ENCODE results near the gene RHBDL3. TPM values are rescaled to one million over a fixed set of nuclear protein-coding genes. Genes with fewer than 3 reads are reported as not detected.
A peak's percentile ranks its signal among the peaks of the same experiment; 100 is the strongest.
"Not testable (repeated sequence)": the region's sequence is repeated elsewhere in the genome, so short reads cannot be mapped to it uniquely, and the experiment has no call there.

The RHBDL3 gene
- total RNA-seq, 1 experiment from 2014 or later = 1.9 TPM

DNA sequence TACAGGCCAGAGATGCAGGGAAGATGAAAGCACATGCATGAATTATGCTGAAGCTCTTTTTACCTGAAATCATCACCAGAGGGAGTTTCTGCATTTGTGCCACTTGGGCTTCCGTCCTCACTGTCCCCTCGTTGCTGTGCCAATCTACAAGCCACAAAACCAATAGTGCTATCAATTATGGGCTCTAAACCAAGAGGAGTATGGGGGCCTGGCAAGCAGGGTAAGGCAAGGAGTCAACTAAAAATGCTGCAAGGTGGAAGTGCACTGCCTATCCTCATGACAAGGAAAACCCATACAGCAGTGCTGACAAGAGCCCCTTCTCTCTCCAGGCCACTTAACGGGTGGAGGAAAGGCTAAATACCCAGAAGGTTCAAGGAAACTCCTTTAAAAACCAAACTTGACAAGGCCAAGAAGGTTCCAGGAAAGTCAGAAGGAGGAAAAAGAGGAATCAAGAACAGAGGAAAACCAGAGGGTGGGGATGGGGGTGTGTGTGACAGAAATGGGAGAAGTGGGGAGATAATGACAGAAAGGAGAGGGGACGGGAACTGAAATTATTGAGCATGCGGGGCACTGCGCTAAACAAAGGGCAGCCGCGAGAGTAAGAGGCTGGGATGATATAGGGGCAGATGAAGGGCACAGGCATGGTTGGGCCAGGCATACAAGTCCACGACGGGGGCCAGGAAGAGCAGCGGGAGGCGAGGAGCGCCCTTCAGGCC lies 75.7 kb downstream of the RHBDL3 start:
- in situ Hi-C loops (cut with HindIII; ENCODE audit: low pct_unique_long_range_greater_than_20kb, low sequenced_read_pairs) = no loop called here
- DNase-seq (ENCODE audit: low read depth, low spot score) = no peak

DNA sequence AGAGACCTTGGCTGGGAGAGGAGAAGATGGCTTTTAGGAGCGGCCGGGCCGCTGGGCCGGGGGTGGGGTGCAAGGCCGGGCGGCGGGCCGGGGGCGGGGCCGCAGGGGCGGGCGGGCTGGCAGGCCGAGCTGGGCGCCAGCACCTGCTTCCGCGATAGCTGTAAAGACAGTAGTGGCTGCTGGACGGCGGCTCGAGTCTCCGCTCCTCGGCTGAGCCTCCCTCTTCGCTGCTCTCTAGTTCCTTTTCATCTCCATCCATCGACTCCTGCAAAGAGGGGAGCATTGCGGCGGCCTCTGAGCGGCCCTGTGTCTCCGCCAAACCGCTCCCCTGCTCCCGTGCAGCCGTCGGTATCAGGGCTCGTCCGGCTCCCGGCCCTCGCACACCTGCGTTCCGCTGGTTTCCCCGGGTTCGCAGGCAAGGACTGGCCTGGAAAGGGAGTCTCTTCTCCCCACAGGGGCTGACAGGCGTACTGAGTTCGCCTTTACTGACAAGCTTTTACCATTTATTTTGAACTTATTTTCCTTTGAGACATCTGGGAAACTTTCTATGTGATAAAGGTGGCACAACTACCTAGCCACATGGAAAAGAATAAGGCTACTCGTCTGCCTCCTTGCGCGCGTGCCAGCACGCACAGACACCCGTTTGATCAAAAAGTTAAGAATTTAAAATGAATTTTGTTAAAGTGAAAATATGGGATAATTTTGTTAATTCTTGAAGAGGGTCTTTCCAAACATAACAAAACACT lies 76.4 kb downstream of the RHBDL3 start, which contains the start of gene C17orf75:
TSS of gene C17orf75 (minus strand) at position 317 of the 746 bp plus-strand sequence. CDS start at position 283, 34 bp downstream.
- peak; percentile 69 for DNase-seq (ENCODE audit: low read depth, low spot score)
- in situ Hi-C loops (cut with HindIII; ENCODE audit: low pct_unique_long_range_greater_than_20kb, low sequenced_read_pairs) = no loop called here

DNA sequence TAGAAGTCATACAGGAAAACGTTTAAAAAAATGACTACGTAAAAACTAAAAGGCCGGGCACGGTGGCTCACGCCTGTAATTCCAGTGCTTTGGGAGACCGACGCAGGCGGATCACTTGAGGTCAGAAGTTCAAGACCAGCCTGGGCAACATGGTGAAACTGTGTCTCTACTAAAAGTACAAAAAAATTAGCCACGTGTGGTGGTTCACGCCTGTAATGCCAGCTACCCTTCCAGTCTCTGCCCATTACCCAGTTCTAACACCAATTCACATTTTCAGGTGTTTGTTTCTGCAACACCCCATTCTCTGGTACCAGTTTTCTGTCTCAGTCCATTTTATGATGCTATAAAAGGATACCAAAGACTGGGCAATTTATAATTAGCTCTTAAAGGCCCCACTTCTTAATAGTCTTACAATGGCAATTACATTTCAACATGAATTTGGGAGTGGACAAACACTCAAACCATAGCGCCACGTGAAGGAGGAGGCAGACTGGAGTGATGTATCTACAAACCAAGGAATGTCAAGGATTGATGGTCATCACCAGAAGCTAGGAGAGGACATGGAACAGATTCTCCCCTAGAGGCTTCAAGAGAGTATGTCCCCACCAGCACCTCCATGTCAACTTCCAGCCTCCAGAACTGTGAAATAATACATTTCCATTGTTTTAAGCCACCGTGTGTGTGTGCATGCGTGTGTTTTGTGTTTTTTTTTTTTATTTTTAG lies 77.1 kb downstream of the RHBDL3 start:
- in situ Hi-C loops (cut with HindIII; ENCODE audit: low pct_unique_long_range_greater_than_20kb, low sequenced_read_pairs) = no loop called here
- DNase-seq (ENCODE audit: low read depth, low spot score) = no peak

- DNase-seq (ENCODE audit: low read depth, low spot score) = no peak
- in situ Hi-C loops (cut with HindIII; ENCODE audit: low pct_unique_long_range_greater_than_20kb, low sequenced_read_pairs) = no loop called here
Observed at GRCh38 chr17:32345951-32346600, 80.4 kb downstream of the RHBDL3 start.

DNA sequence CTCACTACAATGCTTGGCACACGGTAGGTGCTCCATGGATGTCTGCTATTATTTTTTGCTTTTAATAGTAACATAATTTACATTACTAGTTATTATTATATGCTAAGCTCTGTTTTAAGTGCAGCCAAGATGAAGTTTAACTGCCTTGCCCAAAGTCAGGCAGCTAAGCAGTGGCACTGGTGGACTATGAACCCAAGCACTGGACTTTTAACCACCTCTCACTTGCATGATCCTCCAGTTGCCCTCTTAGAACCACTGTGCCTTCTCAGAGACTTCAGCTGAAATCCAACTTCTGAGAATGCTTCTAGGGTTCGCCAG lies 82.8 kb downstream of the RHBDL3 start:
- in situ Hi-C loops (cut with HindIII; ENCODE audit: low pct_unique_long_range_greater_than_20kb, low sequenced_read_pairs) = no loop called here
- no peak for DNase-seq (ENCODE audit: low read depth, low spot score)

GRCh38 chr17:32349503-32349853 lies 83.8 kb downstream of the RHBDL3 start:
- in situ Hi-C loops (cut with HindIII; ENCODE audit: low pct_unique_long_range_greater_than_20kb, low sequenced_read_pairs) = no loop called here

DNA sequence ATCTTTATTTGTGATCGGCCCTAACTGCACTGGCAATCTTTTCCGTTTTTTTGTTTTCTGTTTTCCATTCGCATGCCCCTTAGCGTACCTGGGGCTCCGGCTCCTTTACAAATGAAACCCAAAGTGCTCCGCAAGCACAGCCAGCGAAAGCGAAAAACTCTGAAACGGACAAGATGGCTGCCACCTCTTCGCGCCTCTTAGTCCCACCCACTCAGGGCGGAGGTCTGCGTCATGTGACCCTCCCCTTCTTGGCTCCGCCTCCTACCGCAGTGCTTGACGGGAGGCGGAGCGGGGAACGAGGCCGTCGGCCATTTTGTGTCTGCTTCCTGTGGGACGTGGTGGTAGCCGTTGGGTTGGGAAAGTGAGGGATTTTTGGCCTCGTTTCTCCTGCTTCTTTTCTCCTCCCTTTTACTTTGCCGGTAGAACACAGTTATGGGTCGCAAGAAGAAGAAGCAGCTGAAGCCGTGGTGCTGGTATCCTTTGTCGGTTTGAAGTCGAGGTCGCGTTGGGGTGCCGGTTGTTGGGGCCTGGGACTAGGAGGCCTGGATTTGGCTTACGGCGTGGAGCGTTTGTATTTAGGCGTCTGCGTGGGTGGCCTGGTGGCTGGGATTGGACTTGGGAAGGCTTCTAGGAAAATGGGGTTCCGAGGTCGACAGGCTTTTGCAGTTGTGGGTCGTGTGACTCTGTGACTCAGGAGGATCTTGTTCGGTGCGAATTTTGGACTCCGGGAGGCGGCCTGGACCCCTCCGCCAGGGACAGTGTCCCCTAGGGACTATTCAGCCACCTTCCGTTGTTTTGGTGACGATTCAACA lies 84.4 kb downstream of the RHBDL3 start, which contains the start of gene ZNF207:
TSS of gene ZNF207 (plus strand) at position 304 of the 812 bp plus-strand sequence. CDS start at position 433, 129 bp downstream.
- DNase-seq (ENCODE audit: low read depth, low spot score) = peak; percentile 96
- in situ Hi-C loops (cut with HindIII; ENCODE audit: low pct_unique_long_range_greater_than_20kb, low sequenced_read_pairs) = no loop called here

More at GRCh38 chr17:32349503-32349853, 83.8 kb downstream of the RHBDL3 start:
- no peak for DNase-seq (ENCODE audit: low read depth, low spot score)

DNA sequence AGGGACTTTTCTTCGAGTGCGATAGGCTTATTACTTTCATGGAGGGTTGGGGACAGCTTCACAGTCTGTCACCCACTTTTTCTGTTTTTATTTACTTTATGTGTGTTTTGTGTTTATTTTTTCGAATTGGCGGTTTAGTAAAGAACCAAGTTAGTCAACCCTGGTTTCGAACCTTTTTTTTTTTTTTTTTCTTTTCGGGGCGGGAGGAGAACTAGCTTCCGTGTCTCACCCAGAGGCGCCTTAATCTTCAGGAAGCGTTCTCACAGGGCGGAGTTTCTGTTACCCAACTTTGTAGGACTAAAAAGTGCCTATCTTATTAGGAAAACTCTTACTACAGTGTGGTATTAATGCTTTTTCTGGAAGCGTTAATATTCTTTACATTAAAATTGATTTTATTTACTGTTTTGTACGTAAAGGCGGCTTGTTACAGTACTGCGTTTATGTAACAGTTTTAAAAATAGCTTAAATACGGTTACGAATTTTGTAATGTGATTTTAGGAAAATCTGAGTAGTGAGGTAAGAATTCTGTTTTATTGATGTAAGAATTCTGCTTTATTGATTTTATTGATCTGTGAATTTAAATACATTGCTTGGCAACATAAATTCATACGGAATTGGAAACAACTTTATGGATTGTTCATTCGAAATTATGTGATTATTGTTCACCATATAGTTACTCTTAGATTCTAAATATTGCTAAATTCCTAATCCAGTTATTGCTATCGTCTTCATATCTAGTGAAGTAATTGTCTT lies 85.2 kb downstream of the RHBDL3 start:
- peak; percentile 69 for DNase-seq (ENCODE audit: low read depth, low spot score)

GRCh38 chr17:32352734-32353133 lies 87.1 kb downstream of the RHBDL3 start:
- in situ Hi-C loops (cut with HindIII; ENCODE audit: low pct_unique_long_range_greater_than_20kb, low sequenced_read_pairs); DNase-seq (ENCODE audit: low read depth, low spot score): not testable (repeated sequence)

More for the DNA sequence above, 85.2 kb downstream of the RHBDL3 start:
- in situ Hi-C loops (cut with HindIII; ENCODE audit: low pct_unique_long_range_greater_than_20kb, low sequenced_read_pairs) = no loop called here

DNA sequence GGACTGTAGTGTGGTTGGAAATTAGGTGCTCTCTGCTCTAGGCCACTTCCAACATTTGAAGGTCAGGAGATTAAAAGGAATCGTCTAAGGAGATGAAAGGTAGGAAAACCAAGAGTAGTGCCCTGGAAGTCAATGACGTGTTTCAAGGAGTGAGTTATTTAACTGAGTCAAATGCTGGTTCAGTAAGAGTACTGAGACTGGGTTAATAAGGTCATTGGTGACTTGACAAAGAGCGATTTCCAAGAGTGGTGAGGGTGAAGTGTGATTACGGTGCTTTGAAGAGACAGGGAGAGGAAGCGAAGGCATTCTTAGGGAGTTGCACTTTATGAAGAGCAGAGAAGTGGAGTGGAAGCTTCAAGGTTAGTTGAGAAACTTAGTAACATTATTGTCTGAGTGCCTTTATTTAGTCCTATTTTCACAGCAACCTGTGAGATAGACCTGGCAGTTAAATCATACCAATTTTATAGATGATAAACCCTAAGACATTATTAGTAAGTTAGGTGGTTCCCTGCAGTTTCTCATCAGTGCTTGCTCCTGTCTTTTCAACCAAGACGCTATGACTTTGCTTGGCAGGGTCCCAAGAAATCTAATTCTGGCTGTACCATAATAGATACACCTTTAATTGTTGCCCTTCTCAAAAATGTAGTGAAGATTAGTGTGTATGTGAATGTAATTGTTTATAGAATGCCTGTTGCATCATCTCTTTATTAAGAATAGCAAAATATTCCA lies 90.2 kb downstream of the RHBDL3 start:
- in situ Hi-C loops (cut with HindIII; ENCODE audit: low pct_unique_long_range_greater_than_20kb, low sequenced_read_pairs) = no loop called here
- no peak for DNase-seq (ENCODE audit: low read depth, low spot score)

DNA sequence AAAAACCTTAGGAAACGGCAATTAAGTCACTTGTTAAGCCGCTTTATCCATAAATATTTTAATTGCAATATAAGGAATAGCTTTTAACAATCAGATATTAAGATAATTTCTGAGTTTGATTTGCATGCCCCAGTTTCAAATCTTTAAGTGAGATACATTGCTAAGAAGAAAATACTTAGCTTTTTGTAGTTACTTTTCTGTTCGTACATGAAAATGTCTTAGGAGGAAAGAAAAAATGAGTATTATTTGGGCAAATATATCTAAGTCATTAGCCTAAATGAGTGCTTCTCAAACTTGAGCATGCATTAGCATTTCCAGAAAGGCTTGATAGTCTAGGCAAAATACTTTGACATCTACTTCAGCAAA lies 90.7 kb downstream of the RHBDL3 start:
- no peak for DNase-seq (ENCODE audit: low read depth, low spot score)
- in situ Hi-C loops (cut with HindIII; ENCODE audit: low pct_unique_long_range_greater_than_20kb, low sequenced_read_pairs) = no loop called here

DNA sequence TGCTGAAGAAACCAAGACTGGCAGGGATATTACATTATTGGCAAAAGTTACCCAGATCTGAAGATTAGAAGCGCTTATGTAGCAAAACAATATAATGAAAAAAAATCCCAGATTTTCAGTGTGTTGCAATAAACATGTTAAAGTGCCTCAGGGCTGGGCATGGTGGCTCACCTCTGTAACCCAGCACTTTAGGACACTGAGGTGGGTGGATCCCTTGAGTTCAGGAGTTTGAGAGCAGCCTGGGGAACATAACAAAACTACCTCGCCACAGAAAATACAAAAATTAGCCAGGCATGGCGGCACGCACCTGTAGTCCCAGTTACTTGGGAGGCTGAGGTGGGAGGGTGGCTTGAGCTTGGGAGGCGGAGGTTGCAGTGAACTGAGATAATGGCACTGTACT lies 91.1 kb downstream of the RHBDL3 start:
- in situ Hi-C loops (cut with HindIII; ENCODE audit: low pct_unique_long_range_greater_than_20kb, low sequenced_read_pairs) = no loop called here

DNA sequence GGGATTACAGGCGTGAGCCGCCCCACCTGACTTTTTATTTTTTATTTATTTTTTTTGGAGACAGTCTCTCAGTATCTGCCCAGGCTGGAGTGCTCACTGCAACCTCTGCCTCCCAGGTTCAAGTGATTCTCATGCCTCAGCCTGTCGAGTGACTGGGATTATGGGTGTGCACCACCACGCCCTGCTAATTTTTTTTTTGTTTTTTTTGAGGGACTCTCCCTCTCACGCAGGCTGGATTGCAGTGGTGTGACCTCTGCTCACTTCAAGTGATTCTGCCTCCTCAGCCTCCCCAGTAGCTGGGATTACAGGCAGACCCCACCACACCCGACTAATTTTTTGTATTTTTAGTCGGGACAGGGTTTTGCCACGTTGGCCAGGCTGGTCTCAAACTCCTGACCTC lies 92.0 kb downstream of the RHBDL3 start:
- in situ Hi-C loops (cut with HindIII; ENCODE audit: low pct_unique_long_range_greater_than_20kb, low sequenced_read_pairs) = no loop called here
- no peak for DNase-seq (ENCODE audit: low read depth, low spot score)

More for the DNA sequence above, 91.1 kb downstream of the RHBDL3 start:
- DNase-seq (ENCODE audit: low read depth, low spot score) = no peak

DNA sequence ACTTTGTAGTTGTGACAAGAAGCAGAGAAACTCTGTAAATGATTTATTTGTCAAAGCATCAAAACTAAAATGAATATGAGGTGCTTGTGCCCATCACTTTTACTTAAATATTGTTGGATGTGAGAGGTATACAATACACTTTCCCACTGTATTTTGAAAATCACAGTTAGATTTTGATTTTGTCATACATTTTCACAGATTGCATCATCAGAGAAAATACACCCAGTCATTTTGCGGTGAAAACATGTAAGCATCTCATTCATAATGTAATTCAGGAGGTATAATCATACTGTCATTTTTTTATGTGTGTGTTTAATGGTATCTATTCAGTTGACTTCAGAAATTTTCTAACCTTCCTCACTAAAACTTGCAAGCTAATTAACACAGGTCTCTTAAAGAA lies 95.6 kb downstream of the RHBDL3 start:
- in situ Hi-C loops (cut with HindIII; ENCODE audit: low pct_unique_long_range_greater_than_20kb, low sequenced_read_pairs) = no loop called here
- DNase-seq (ENCODE audit: low read depth, low spot score) = no peak

DNA sequence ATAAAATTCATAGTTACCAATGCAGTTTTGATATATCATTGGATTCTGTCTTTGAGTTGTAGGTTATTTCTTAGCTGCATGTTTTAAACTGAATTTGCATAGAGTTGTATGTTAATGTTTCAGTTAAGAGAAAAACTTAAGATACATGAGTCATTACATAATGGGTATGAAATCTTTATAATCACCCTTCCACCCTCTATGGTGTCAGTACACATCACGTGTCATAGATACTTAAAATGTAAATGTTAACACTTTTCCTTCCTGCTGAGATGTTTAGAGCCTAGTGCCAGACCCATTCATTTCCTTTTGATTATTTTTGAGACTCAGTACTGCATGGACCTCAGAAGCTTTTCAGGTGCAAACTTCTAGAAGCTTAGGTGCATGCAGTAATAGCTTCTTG lies 104.8 kb downstream of the RHBDL3 start:
- in situ Hi-C loops (cut with HindIII; ENCODE audit: low pct_unique_long_range_greater_than_20kb, low sequenced_read_pairs) = no loop called here
- no peak for DNase-seq (ENCODE audit: low read depth, low spot score)

Data from SK-MEL-5 (cell line).